ENCODE data around the gene PTPRD.

- TF ChIP-seq CTCF (IDR thresholded peaks at IDR 0.05) (no peak), EZH2 (IDR thresholded peaks at IDR 0.05; ENCODE audit: borderline replicate concordance, insufficient read depth, low read depth, low read length, poor library complexity, severe bottlenecking) (no peak)
These were observed 933.4 kb downstream of the PTPRD start for GRCh38 chr9:9679433-9679832.

Measured in B cell (primary cell).